Medulla oblongata (tissue), 1 donor: ENCODE results near the gene OR2AG1.

Source experiments
- DNase-seq: peaks from one replicate; pipeline ENCODE4 v3.0.0-alpha.2; 2015; ENCODE audit errors: extremely low spot score

Gene OR2AG1

GRCh38 chr11:6782720-6783119 lies at the start of gene OR2AG1:
Gene OR2AG1 (plus strand): TSS chr11:6783020. CDS start chr11:6785038, 2,018 bp downstream.
- DNase-seq: no peak

DNA sequence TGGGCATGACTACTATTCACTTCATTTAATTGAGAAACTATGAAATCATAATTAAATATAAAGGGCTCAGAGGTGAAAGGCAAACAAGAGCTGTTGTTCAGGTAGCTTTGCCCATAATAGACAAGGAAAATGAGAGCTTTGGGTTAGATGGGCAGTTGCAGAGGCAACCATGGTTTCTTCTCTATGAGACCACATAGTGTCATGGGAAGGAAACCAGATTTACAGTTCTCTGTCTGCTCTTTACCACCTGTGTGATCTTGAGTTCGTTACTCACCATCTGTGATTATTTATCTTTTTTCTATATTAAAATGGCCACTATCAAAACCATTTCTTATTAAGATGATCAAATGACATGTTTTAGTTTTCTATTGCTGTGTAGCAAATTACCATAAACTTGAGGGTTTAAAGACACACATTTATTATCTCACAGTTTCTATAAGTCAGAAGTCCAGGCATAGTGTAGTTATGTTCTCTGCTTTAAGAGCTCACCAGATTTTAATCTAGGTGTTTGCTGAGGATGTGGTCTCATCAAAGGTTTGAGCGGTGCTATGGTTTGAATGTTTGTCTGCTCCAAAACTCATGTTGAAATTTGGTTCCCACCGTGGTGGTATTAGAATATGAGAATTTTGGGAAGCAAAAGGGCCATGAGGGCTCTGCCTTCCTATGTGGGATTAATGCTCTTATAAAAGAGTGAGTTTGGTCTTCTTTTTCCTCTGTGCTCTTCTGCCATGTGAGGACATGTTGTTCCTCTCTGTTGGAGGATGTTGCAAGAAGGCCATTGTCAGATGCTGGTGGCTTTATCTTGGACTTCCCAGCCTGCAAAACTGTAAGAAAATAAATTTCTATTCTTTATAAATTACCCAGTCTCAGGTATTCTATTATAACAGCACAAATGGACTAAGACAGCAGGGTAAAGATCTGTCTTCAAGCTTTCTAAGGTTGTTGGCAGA lies 49.2 kb upstream of the OR2AG1 start:
- DNase-seq: no peak

DNA sequence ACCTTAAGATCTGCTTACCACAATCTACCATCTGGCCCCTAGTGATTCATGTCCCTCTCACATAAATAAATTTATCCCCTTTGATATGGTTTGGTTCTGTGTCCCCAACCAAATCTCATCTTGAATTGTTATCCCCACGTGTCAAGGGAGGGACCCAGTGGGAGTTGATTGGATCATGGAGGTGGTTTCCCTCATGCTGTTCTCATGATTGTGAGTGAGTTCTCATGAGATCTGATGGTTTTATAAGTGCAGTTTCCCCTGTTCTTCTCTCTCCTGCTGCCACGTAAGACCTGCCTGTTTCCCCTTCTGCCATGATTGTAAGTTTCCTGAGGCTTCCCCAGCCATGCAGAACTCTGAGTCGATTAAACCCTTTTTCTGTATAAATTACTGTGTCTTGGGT lies 48.2 kb upstream of the OR2AG1 start:
- DNase-seq: no peak

DNA sequence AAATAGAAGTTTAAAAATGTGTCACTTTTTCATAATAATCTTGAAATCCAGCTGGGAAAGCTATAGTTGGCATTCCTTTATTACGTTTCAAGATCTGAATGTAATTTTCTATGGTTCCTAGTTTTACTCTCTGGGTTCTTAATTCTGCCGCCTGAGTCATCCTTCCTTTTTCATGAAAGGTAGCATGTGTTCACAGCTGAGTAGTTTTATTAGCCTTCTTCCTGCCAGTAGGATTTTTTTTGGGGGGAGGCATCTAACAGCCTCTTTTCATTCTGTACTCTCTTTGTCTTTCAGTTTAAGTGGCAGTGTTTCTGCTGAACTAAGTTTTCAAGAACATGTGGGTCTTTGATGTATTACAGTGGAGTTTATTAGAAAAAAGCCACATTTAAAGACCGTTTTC lies 47.5 kb upstream of the OR2AG1 start:
- no peak for DNase-seq

DNA sequence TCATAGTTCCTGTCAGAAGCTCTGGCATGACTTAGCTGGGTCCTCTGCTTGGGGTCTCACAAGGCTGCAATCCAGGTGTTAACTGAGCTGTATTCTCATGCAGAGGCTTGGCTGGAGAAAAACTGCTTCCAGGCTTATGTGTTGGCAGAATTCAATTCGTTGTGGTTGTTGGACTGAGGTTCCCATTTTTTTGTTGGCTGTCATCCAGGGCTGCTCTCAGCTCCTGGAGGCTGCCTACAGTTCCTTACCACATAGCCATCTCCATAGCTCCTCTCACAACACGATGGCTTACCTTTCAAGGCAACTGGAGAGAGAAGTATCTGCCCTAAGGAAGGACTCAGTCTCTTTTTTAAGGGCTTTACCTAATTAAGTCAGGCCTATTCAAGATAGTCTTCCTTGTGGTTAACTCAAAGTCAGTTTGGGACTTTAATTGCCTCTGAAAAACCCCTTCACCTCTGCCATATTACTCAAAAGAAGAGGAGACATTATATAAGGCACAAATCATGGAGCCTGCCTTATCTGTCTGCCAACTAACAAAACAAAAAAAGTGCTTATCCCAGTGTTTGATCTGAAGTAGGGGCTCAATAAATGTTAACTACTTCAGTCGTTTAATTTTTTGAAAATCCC lies 46.2 kb upstream of the OR2AG1 start:
- no peak for DNase-seq

DNA sequence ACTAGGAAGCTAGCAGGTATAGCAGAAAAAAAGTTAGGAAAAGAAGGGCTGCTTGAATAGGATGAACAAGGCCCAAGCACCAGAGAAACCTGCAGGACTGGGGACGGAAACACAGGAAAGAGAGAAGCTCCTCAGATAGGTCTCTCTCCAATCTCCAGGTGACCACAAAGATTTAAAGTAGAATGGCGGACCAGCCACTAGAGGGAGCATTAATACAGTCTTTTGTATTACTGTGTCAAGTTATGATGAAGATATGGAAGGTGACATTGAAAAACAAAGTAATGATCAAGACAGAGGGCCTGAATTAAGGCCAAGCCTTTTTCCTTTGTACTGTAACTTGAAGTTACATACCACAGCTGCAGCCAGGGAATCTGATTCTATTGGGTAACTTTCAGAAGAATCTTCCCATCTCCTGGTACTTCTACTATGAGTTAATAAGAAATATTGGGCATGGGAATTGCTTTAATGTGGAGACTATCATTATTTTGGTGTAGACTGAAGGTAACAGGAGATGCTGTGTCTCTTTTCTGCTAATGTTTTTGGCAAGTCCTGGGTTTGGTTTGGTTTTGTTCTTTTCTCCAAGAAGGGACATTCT lies 44.9 kb upstream of the OR2AG1 start:
- DNase-seq: peak; percentile 34

DNA sequence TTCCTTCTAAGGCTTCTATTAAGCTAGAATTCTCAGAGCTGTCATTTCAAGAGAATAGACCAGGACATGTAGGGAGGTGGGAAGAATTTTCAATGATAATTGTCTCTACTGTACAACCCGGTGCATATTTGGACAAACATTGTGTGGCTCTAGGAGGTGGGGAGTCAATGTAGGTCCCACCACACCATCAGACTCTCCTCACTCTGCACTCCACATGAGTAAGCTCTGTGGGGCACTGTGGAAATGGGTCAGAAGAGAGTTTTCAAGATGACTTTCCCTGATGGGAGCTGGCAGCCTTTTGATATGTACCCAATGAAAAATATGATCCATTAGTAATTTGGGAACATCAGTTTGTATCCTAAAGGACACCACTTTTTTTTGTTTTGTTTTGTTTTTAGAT lies 44.2 kb upstream of the OR2AG1 start:
- no peak for DNase-seq

- no peak for DNase-seq
Measured at GRCh38 chr11:6742260-6742659, 40.6 kb upstream of the OR2AG1 start.

GRCh38 chr11:6745018-6745417 lies 37.8 kb upstream of the OR2AG1 start:
- no peak for DNase-seq

GRCh38 chr11:6745465-6746015 lies 37.3 kb upstream of the OR2AG1 start:
- no peak for DNase-seq

DNA sequence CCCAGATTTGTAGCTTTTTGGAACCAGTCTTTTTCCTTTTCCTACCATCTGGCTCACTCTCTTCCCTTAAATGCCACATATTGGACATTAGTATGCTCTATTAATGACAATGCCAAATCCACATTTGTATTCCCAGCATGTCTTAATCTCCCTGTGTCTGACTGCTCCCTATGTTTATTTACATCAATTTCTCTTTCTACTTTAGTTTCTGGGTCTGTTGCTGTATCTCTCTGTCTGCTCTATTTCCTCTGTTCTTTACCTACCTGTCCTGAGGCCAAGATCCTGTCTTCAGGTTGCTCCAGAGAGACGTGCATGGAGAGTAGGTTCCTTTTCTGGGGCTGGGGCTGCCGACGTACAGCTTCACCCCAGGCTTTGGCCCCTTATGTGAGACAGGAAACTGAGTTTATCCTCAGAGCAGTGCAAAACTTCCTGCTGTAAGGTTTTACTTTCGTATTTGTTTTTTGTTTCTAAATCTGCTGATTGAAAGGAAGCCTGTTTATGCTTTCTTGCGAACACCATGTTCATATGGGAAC lies 36.7 kb upstream of the OR2AG1 start:
- DNase-seq: peak; percentile 31

DNA sequence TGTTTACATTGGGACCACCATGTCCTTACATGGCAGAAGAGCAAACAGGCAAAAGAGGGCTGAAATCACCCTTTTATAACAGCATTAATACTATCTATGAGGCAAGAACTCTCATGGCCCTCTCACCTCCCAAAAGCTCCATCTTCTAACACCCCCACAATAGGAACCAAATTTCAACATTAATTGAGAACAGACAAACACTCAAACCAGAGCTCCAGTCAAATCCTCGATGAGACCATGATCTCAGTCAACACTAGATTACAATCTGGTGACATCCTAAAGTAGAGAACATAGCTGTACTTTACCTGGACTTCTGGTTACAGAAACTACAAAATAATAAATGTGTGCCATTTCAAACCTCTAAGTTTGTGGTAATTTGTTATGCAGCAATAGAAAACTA lies 36.2 kb upstream of the OR2AG1 start:
- no peak for DNase-seq

GRCh38 chr11:6747097-6747668 lies 35.6 kb upstream of the OR2AG1 start:
- no peak for DNase-seq

- DNase-seq: peak; percentile 61
Measured at GRCh38 chr11:6755303-6755952, 27.4 kb upstream of the OR2AG1 start.

DNA sequence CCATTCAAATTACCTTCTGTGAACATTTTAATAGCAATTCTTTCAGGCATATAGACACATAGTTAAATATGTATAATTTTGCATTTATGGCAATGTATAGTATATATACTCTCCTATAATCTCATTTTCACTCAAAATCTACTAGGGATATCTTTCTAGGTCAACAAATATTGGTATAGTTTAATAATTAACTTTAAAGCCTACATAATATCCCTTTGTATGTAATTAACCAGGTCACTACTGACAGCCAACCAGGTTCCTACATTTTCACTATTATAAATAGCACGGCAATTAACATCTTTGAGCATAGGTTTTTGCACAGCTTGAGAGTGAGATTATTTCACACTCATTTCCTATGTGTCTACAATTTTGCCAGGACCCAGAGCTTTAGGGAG lies 26.9 kb upstream of the OR2AG1 start:
- DNase-seq: no peak

GRCh38 chr11:6757373-6757967 lies 25.4 kb upstream of the OR2AG1 start:
- DNase-seq: peak; percentile 87

DNA sequence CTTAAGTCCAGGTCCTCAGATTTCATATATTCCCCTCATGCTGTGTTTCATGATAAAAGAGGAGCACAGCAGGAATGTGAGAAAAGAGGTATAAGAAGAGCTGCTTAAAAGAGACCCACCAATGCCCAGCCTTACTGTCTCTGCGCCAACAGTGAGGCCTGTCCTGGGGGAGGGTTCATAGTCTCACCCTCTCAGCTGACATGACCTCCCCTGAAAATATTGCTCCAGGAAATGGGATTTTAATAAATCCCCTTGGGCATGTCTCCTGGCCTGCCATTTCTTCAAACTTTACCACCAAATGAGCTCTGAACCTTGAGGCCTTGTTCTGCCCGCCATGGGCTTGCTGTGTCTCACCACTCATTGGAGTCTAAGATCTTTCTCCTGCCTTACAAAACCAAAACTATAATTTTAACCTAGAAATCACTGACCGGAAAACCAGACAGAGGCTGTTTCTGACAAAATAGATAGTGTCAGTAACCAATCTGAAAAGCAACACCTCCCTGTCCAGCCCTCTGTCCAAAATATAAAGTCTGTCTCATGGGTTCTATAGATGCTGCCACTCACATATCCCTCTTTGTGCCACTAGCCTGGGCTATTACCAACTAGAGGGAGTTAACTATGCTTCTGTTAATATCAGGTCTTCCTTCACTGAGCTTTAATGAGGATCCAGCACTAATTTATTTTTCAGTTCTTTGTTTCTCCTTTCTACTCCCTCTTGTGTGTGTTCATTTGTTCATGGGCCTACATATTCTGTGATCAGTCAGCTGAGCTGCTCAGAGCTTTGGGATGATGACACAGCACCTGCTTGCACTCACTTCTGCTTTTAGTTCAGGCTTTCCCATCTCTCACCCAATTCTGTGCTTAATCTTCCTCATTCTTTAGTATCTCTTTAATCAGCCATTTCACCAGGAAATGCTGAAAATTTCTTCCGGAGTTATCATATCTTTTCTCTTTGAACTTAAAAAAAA lies 10.6 kb upstream of the OR2AG1 start, which contains the start of gene OR2AG2:
Gene OR2AG2, minus strand, starts transcription at position 51 of the 968 bp plus-strand sequence. CDS start 3,019 bp downstream, outside the sequence.
- peak; percentile 71 for DNase-seq

GRCh38 chr11:6778518-6778917 lies 4.3 kb upstream of the OR2AG1 start:
- no peak for DNase-seq

- DNase-seq: no peak
Measured at GRCh38 chr11:6780829-6781228, 2.0 kb upstream of the OR2AG1 start.

GRCh38 chr11:6790546-6790945 lies 7.7 kb downstream of the OR2AG1 start:
- DNase-seq: no peak
